Measurements from ENCODE around the gene PAF1.

PAF1 gene

GRCh38 chr19:39389631-39390414, 1.1 kb downstream of the PAF1 start:
- POLR2A ChIA-PET: interaction anchor here (1.7 kb wide), 1 partner anchor 8 kb away, joined by 6 read pairs; no protein-coding TSS in a partner anchor
- DNase-seq: no peak
- H3K9me3 ChIP-seq (ENCODE audit: control extremely low read depth in 1 of 5, control insufficient read depth in 4 of 5, insufficient read depth in 2 of 5, low read depth in 1 of 5, low read length in 4 of 5): no peaks in the 10 kb centered on the region
- H3K27me3 ChIP-seq (replicated peaks in 2 of 5; ENCODE audit: control insufficient read depth in 4 of 5, insufficient read depth in 5 of 5, low read length in 4 of 5): no peaks in the 10 kb centered on the region
- peaks cover 7 to 22% (median 19%) of the 10 kb centered on the region in 4 experiments for H3K4me1 ChIP-seq (ENCODE audit: control extremely low read depth in 1 of 4, control insufficient read depth in 4 of 4, insufficient read depth in 4 of 4, low read length in 3 of 4)
- H3K27ac ChIP-seq (ENCODE audit: insufficient read depth in 1 of 2, low read depth in 1 of 2, low read length in 2 of 2, poor library complexity in 1 of 2, severe bottlenecking in 2 of 2): peak overlapping the region; percentile 98 to 99
- H3K36me3 ChIP-seq (ENCODE audit: control insufficient read depth in 4 of 4, insufficient read depth in 4 of 4, low read length in 3 of 4): peaks cover 10 to 54% (median 47%) of the 10 kb centered on the region in 4 experiments
- CTCF ChIA-PET: interaction anchor here (1.0 to 4.6 kb wide), 3 partner anchors 12 to 51 kb away, joined by 3 to 34 read pairs (median 4); partner anchors contain the start of gene PLEKHG2
- peak overlapping the region in 6 of 7 experiments; percentile 55 to 99 (median 98) for H3K4me3 ChIP-seq (ENCODE audit: control insufficient read depth in 1 of 7, extremely low read depth in 1 of 7, insufficient read depth in 4 of 7, low read depth in 2 of 7, low read length in 6 of 7)
- WGBS (ENCODE audit: insufficient coverage): 89% methylated on average over 11 of the region's 13 CpGs

- no peak for DNase-seq
- Histone ChIP-seq H3K4me1 (ENCODE audit: control extremely low read depth in 1 of 4, control insufficient read depth in 4 of 4, insufficient read depth in 4 of 4, low read length in 3 of 4) (peaks cover 7 to 22% (median 19%) of the 10 kb centered on the region in 4 experiments), H3K27me3 (replicated peaks in 2 of 5; ENCODE audit: control insufficient read depth in 4 of 5, insufficient read depth in 5 of 5, low read length in 4 of 5) (no peaks in the 10 kb centered on the region), H3K9me3 (ENCODE audit: control extremely low read depth in 1 of 5, control insufficient read depth in 4 of 5, insufficient read depth in 2 of 5, low read depth in 1 of 5, low read length in 4 of 5) (no peaks in the 10 kb centered on the region), H3K4me3 (ENCODE audit: control insufficient read depth in 1 of 7, extremely low read depth in 1 of 7, insufficient read depth in 4 of 7, low read depth in 2 of 7, low read length in 6 of 7) (no peak overlapping the region), H3K27ac (ENCODE audit: insufficient read depth in 1 of 2, low read depth in 1 of 2, low read length in 2 of 2, poor library complexity in 1 of 2, severe bottlenecking in 2 of 2) (no peak overlapping the region), H3K36me3 (ENCODE audit: control insufficient read depth in 4 of 4, insufficient read depth in 4 of 4, low read length in 3 of 4) (peaks cover 8 to 57% (median 46%) of the 10 kb centered on the region in 4 experiments)
- 100% methylated on average over 1 of the region's 5 CpGs for WGBS (ENCODE audit: insufficient coverage)
- POLR2A ChIA-PET: no interaction called here
- CTCF ChIA-PET: interaction anchor here (1.0 to 1.3 kb wide), 2 partner anchors 11 to 52 kb away, joined by 3 to 4 read pairs; no protein-coding TSS in a partner anchor
These were observed 2.2 kb downstream of the PAF1 start for GRCh38 chr19:39388657-39389056.

GRCh38 chr19:39386557-39386956, 4.3 kb downstream of the PAF1 start:
- CTCF ChIA-PET: interaction anchor here (0.6 to 1.6 kb wide), 2 partner anchors 10 to 21 kb away, joined by 3 read pairs; no protein-coding TSS in a partner anchor
- Histone ChIP-seq H3K27ac (ENCODE audit: insufficient read depth in 1 of 2, low read depth in 1 of 2, low read length in 2 of 2, poor library complexity in 1 of 2, severe bottlenecking in 2 of 2) (peak overlapping the region in 1 of 2 experiments; percentile 25), H3K27me3 (replicated peaks in 2 of 5; ENCODE audit: control insufficient read depth in 4 of 5, insufficient read depth in 5 of 5, low read length in 4 of 5) (no peaks in the 10 kb centered on the region), H3K36me3 (ENCODE audit: control insufficient read depth in 4 of 4, insufficient read depth in 4 of 4, low read length in 3 of 4) (peaks cover 13 to 73% (median 56%) of the 10 kb centered on the region in 4 experiments), H3K9me3 (ENCODE audit: control extremely low read depth in 1 of 5, control insufficient read depth in 4 of 5, insufficient read depth in 2 of 5, low read depth in 1 of 5, low read length in 4 of 5) (no peaks in the 10 kb centered on the region), H3K4me1 (ENCODE audit: control extremely low read depth in 1 of 4, control insufficient read depth in 4 of 4, insufficient read depth in 4 of 4, low read length in 3 of 4) (peaks cover 4 to 14% (median 12%) of the 10 kb centered on the region in 4 experiments), H3K4me3 (ENCODE audit: control insufficient read depth in 1 of 7, extremely low read depth in 1 of 7, insufficient read depth in 4 of 7, low read depth in 2 of 7, low read length in 6 of 7) (no peak overlapping the region)
- no CpG with 5 or more reads among the region's 7 CpGs for WGBS (ENCODE audit: insufficient coverage)
- DNase-seq: no peak
- POLR2A ChIA-PET: no interaction called here

- POLR2A ChIA-PET: interaction anchor here (0.6 kb wide), 1 partner anchor 27 kb away, joined by 3 read pairs; the partner anchor contains the start of gene PLEKHG2
- peak in 2 of 3 donors; percentile 36 to 53 for DNase-seq
- peaks cover 4 to 14% (median 11%) of the 10 kb centered on the region in 4 experiments for H3K4me1 ChIP-seq (ENCODE audit: control extremely low read depth in 1 of 4, control insufficient read depth in 4 of 4, insufficient read depth in 4 of 4, low read length in 3 of 4)
- no peaks in the 10 kb centered on the region for H3K9me3 ChIP-seq (ENCODE audit: control extremely low read depth in 1 of 5, control insufficient read depth in 4 of 5, insufficient read depth in 2 of 5, low read depth in 1 of 5, low read length in 4 of 5)
- peaks cover 18 to 80% (median 63%) of the 10 kb centered on the region in 4 experiments for H3K36me3 ChIP-seq (ENCODE audit: control insufficient read depth in 4 of 4, insufficient read depth in 4 of 4, low read length in 3 of 4)
- H3K27ac ChIP-seq (ENCODE audit: insufficient read depth in 1 of 2, low read depth in 1 of 2, low read length in 2 of 2, poor library complexity in 1 of 2, severe bottlenecking in 2 of 2): no peak overlapping the region
- no peaks in the 10 kb centered on the region for H3K27me3 ChIP-seq (replicated peaks in 2 of 5; ENCODE audit: control insufficient read depth in 4 of 5, insufficient read depth in 5 of 5, low read length in 4 of 5)
- WGBS (ENCODE audit: insufficient coverage): 91% methylated on average over 12 of the region's 20 CpGs
- H3K4me3 ChIP-seq (ENCODE audit: control insufficient read depth in 1 of 7, extremely low read depth in 1 of 7, insufficient read depth in 4 of 7, low read depth in 2 of 7, low read length in 6 of 7): no peak overlapping the region
- CTCF ChIA-PET: interaction anchor here (0.6 to 1.6 kb wide), 3 partner anchors 9 to 26 kb away, joined by 3 to 4 read pairs (median 3); partner anchors contain the start of gene PLEKHG2
These were observed 5.1 kb downstream of the PAF1 start for GRCh38 chr19:39385629-39386411.

GRCh38 chr19:39384839-39385568, 5.9 kb downstream of the PAF1 start:
- ChIA-PET CTCF (interaction anchor here (1.2 to 1.6 kb wide), 2 partner anchors 9 to 27 kb away, joined by 3 to 4 read pairs; partner anchors contain the start of gene PLEKHG2), POLR2A (interaction anchor here (0.6 kb wide), 1 partner anchor 28 kb away, joined by 3 read pairs; the partner anchor contains the start of gene PLEKHG2)
- peaks cover 0 to 7% (median 5%) of the 10 kb centered on the region in 4 experiments for H3K4me1 ChIP-seq (ENCODE audit: control extremely low read depth in 1 of 4, control insufficient read depth in 4 of 4, insufficient read depth in 4 of 4, low read length in 3 of 4)
- DNase-seq: no peak
- 86% methylated on average over 2 of the region's 9 CpGs for WGBS (ENCODE audit: insufficient coverage)
- no peak overlapping the region for H3K4me3 ChIP-seq (ENCODE audit: control insufficient read depth in 1 of 7, extremely low read depth in 1 of 7, insufficient read depth in 4 of 7, low read depth in 2 of 7, low read length in 6 of 7)
- H3K36me3 ChIP-seq (ENCODE audit: control insufficient read depth in 4 of 4, insufficient read depth in 4 of 4, low read length in 3 of 4): peaks cover 18 to 89% (median 70%) of the 10 kb centered on the region in 4 experiments
- H3K27ac ChIP-seq (ENCODE audit: insufficient read depth in 1 of 2, low read depth in 1 of 2, low read length in 2 of 2, poor library complexity in 1 of 2, severe bottlenecking in 2 of 2): peak overlapping the region in 1 of 2 experiments; percentile 32
- no peaks in the 10 kb centered on the region for H3K9me3 ChIP-seq (ENCODE audit: control extremely low read depth in 1 of 5, control insufficient read depth in 4 of 5, insufficient read depth in 2 of 5, low read depth in 1 of 5, low read length in 4 of 5)
- H3K27me3 ChIP-seq (replicated peaks in 2 of 5; ENCODE audit: control insufficient read depth in 4 of 5, insufficient read depth in 5 of 5, low read length in 4 of 5): no peaks in the 10 kb centered on the region

GRCh38 chr19:39382991-39383828, 7.7 kb downstream of the PAF1 start:
- no peaks in the 10 kb centered on the region for H3K27me3 ChIP-seq (replicated peaks in 2 of 5; ENCODE audit: control insufficient read depth in 4 of 5, insufficient read depth in 5 of 5, low read length in 4 of 5)
- POLR2A ChIA-PET: no interaction called here
- DNase-seq: no peak
- H3K4me1 ChIP-seq (ENCODE audit: control extremely low read depth in 1 of 4, control insufficient read depth in 4 of 4, insufficient read depth in 4 of 4, low read length in 3 of 4): no peaks in the 10 kb centered on the region
- no peak overlapping the region for H3K27ac ChIP-seq (ENCODE audit: insufficient read depth in 1 of 2, low read depth in 1 of 2, low read length in 2 of 2, poor library complexity in 1 of 2, severe bottlenecking in 2 of 2)
- H3K4me3 ChIP-seq (ENCODE audit: control insufficient read depth in 1 of 7, extremely low read depth in 1 of 7, insufficient read depth in 4 of 7, low read depth in 2 of 7, low read length in 6 of 7): no peak overlapping the region
- H3K9me3 ChIP-seq (ENCODE audit: control extremely low read depth in 1 of 5, control insufficient read depth in 4 of 5, insufficient read depth in 2 of 5, low read depth in 1 of 5, low read length in 4 of 5): no peaks in the 10 kb centered on the region
- 91% methylated on average over 14 of the region's 18 CpGs for WGBS (ENCODE audit: insufficient coverage)
- H3K36me3 ChIP-seq (ENCODE audit: control insufficient read depth in 4 of 4, insufficient read depth in 4 of 4, low read length in 3 of 4): peaks cover 15 to 92% (median 71%) of the 10 kb centered on the region in 4 experiments
- CTCF ChIA-PET: interaction anchor here (1.1 kb wide), 1 partner anchor 9 kb away, joined by 3 read pairs; no protein-coding TSS in a partner anchor
